H9 (cell line): ENCODE measurements around the gene PGM2. TPM values are rescaled to one million over a fixed set of nuclear protein-coding genes. Genes with fewer than 3 reads are reported as not detected.

ENCODE experiments used
- DNase-seq: peaks from one replicate; pipeline ENCODE4 v3.0.0-alpha.2; 2017
- H2AFZ ChIP-seq: one replicate; pipeline ENCODE4 v1.6.1; 2013; ENCODE audit warnings: mild to moderate bottlenecking, low read length, control low read depth, moderate library complexity
- H2AK5ac ChIP-seq: 2 replicates; pipeline ENCODE4 v1.6.1; 2013; ENCODE audit warnings: low read length, control low read depth, mixed read lengths; ENCODE audit not compliant: insufficient read length
- H2BK120ac ChIP-seq: one replicate; pipeline ENCODE4 v1.6.1; 2013; ENCODE audit warnings: low read depth, mild to moderate bottlenecking, low read length, control low read depth, inconsistent platforms; ENCODE audit not compliant: poor library complexity, severe bottlenecking
- H2BK12ac ChIP-seq: 2 replicates; pipeline ENCODE4 v1.6.1; 2013; ENCODE audit warnings: low read length, control low read depth, mixed read lengths, low read depth; ENCODE audit not compliant: insufficient read length
- H2BK15ac ChIP-seq: 2 replicates; pipeline ENCODE4 v1.6.1; 2013; ENCODE audit warnings: low read depth, low read length, control low read depth
- H2BK20ac ChIP-seq: one replicate; pipeline ENCODE4 v1.6.1; 2013; ENCODE audit warnings: low read depth, mild to moderate bottlenecking, low read length, control low read depth, inconsistent platforms; ENCODE audit not compliant: poor library complexity, severe bottlenecking
- H2BK5ac ChIP-seq: 2 replicates; pipeline ENCODE4 v1.6.1; 2013; ENCODE audit warnings: low read length, control low read depth, mixed read lengths; ENCODE audit not compliant: insufficient read length
- H3K14ac ChIP-seq: 2 replicates; pipeline ENCODE4 v1.6.1; 2013; ENCODE audit warnings: low read length, control low read depth; ENCODE audit not compliant: insufficient read depth
- H3K18ac ChIP-seq: 2 replicates; pipeline ENCODE4 v1.6.1; 2013; ENCODE audit warnings: low read depth, mild to moderate bottlenecking, mixed read lengths, low read length, control low read depth; ENCODE audit not compliant: insufficient read length
- H3K23ac ChIP-seq: 2 replicates; pipeline ENCODE4 v1.6.1; 2013; ENCODE audit warnings: low read length, control low read depth, mixed read lengths, low read depth; ENCODE audit not compliant: insufficient read length
- H3K23me2 ChIP-seq: 2 replicates; pipeline ENCODE4 v1.6.1; 2013; ENCODE audit warnings: low read depth, mild to moderate bottlenecking, mixed read lengths, low read length, control low read depth; ENCODE audit not compliant: insufficient read length, poor library complexity, severe bottlenecking
- H3K27ac ChIP-seq: 2 replicates; pipeline ENCODE4 v1.5.1; 2013; ENCODE audit warnings: low read length, control low read depth, mixed read lengths, low read depth; ENCODE audit not compliant: insufficient read length
- H3K27me3 ChIP-seq: 2 replicates; pipeline ENCODE4 v1.6.1; 2013; ENCODE audit warnings: low read length, control low read depth, inconsistent platforms; ENCODE audit not compliant: insufficient read depth
- H3K4ac ChIP-seq: 2 replicates; pipeline ENCODE4 v1.6.1; 2013; ENCODE audit warnings: low read depth, mild to moderate bottlenecking, control low read depth, inconsistent platforms, low read length, moderate library complexity
- H3K4me1 ChIP-seq: 2 replicates; pipeline ENCODE4 v1.6.1; 2013; ENCODE audit warnings: low read length, control low read depth, inconsistent platforms; ENCODE audit not compliant: insufficient read depth
- H3K4me2 ChIP-seq: 2 replicates; pipeline ENCODE4 v1.6.1; 2013; ENCODE audit warnings: low read length, control low read depth, mixed read lengths; ENCODE audit not compliant: insufficient read length, insufficient read depth
- H3K56ac ChIP-seq: 2 replicates; pipeline ENCODE4 v1.6.1; 2013; ENCODE audit warnings: low read depth, mild to moderate bottlenecking, mixed read lengths, low read length, control low read depth; ENCODE audit not compliant: insufficient read length
- H3K79me1 ChIP-seq: 2 replicates; pipeline ENCODE4 v1.6.1; 2013; ENCODE audit warnings: low read depth, mild to moderate bottlenecking, moderate library complexity, low read length, control low read depth, inconsistent platforms; ENCODE audit not compliant: insufficient read depth, poor library complexity, severe bottlenecking
- H3K79me2 ChIP-seq: 2 replicates; pipeline ENCODE4 v1.6.1; 2013; ENCODE audit warnings: low read length, control low read depth, inconsistent platforms; ENCODE audit not compliant: insufficient read depth
- H3K9ac ChIP-seq: 2 replicates; pipeline ENCODE4 v1.6.1; 2013; ENCODE audit warnings: low read length, control low read depth, mixed read lengths; ENCODE audit not compliant: insufficient read length; ENCODE audit errors: extremely low read depth
- H3K9me3 ChIP-seq: one replicate; pipeline ENCODE4 v1.6.1; 2013; ENCODE audit warnings: low read depth, low read length, inconsistent platforms; ENCODE audit not compliant: control insufficient read depth
- H3T11ph ChIP-seq: one replicate; pipeline ENCODE4 v1.6.1; 2013; ENCODE audit warnings: mild to moderate bottlenecking, low read length, control low read depth, inconsistent platforms
- H4K20me1 ChIP-seq: one replicate; pipeline ENCODE4 v1.6.1; 2013; ENCODE audit not compliant: control insufficient read depth, insufficient read length, insufficient read depth
- H4K5ac ChIP-seq: 2 replicates; pipeline ENCODE4 v1.6.1; 2013; ENCODE audit warnings: low read depth, mild to moderate bottlenecking, mixed read lengths, low read length, control low read depth; ENCODE audit not compliant: insufficient read length
- H4K8ac ChIP-seq: replicated peaks from 2 replicates; pipeline ENCODE4 v1.6.1; 2013; ENCODE audit warnings: low read length, control low read depth, mixed read lengths, low read depth; ENCODE audit not compliant: insufficient read length
- H4K91ac ChIP-seq: 2 replicates; pipeline ENCODE4 v1.6.1; 2013; ENCODE audit warnings: low read depth, mild to moderate bottlenecking, moderate library complexity, mixed read lengths, low read length, control low read depth; ENCODE audit not compliant: insufficient read length
- H3K27ac Mint-ChIP-seq, 3 experiments: 2 replicates in 2 of 3; 3 replicates in 1 of 3; pipeline ENCODE4 v1.8.0; 2020 to 2021; ENCODE audit warnings: mixed read lengths in 3 of 3, mild to moderate bottlenecking in 1 of 3, moderate library complexity in 1 of 3
- H3K27me3 Mint-ChIP-seq: 2 replicates; pipeline ENCODE4 v1.8.0; 2021; ENCODE audit warnings: low read depth, mild to moderate bottlenecking, moderate library complexity, mixed read lengths
- H3K36me3 Mint-ChIP-seq, 3 experiments: 2 replicates in 2 of 3; 3 replicates in 1 of 3; pipeline ENCODE4 v1.8.0; 2020 to 2021; ENCODE audit warnings: low read depth in 3 of 3, mixed read lengths in 3 of 3; ENCODE audit not compliant: insufficient read depth in 1 of 3
- H3K4me1 Mint-ChIP-seq, 2 experiments: 2 replicates each; pipeline ENCODE4 v1.8.0; 2020; ENCODE audit warnings: mixed read lengths in 2 of 2
- H3K4me3 Mint-ChIP-seq, 2 experiments: 2 replicates in 1 of 2; 3 replicates in 1 of 2; pipeline ENCODE4 v1.8.0; 2020 to 2021; ENCODE audit warnings: mild to moderate bottlenecking in 2 of 2, mixed read lengths in 2 of 2, moderate library complexity in 1 of 2
- H3K9me3 Mint-ChIP-seq, 2 experiments: 2 replicates in 1 of 2; 3 replicates in 1 of 2; pipeline ENCODE4 v1.8.0; 2020; ENCODE audit warnings: mild to moderate bottlenecking in 2 of 2, mixed read lengths in 2 of 2, moderate library complexity in 1 of 2
- WGBS: extraction: QIAGEN DNeasy Blood & Tissue Kit; methylation state at CpG from one replicate; pipeline ENCODE4 v1.1.7; 2013; ENCODE audit warnings: missing lambda C conversion rate, low lambda C conversion rate, mixed read lengths; ENCODE audit not compliant: insufficient read length; ENCODE audit errors: extremely low coverage; 5-methylcytosine and 5-hydroxymethylcytosine counted together
- total RNA-seq: library from RNA; stranded (reverse); gene quantifications from 2 replicates; pipeline ENCODE4 v1.2.1, GENCODE V29; 2021
- TF ChIP-seq, protein P1 (sequence below): fragments of 200-600 bp; sonication (generic); conservative IDR thresholded peaks from 3 replicates; pipeline ENCODE4 v1.8.0; 2021; ENCODE audit warnings: antibody characterized with exemption, mild to moderate bottlenecking

Gene PGM2
- total RNA-seq, 1 experiment from 2014 or later, result 26.6 TPM

GRCh38 chr4:37852376-37852775 lies 25.9 kb downstream of the PGM2 start:
- Histone ChIP-seq H3K4ac (no peak overlapping the region), H3K79me2 (no peaks in the 10 kb centered on the region), H3K9me3 (no peaks in the 10 kb centered on the region), H3K27me3 (no peaks in the 10 kb centered on the region), H2BK5ac (no peak overlapping the region), H3K4me2 (no peak overlapping the region), H2BK120ac (no peak overlapping the region), H4K8ac (no peak overlapping the region), H2BK15ac (no peak overlapping the region), H3K9ac (no peak overlapping the region), H4K5ac (no peak overlapping the region), H3K56ac (no peak overlapping the region), H2BK20ac (no peak overlapping the region), H3K79me1 (no peaks in the 10 kb centered on the region), H4K91ac (no peak overlapping the region), H3K14ac (no peak overlapping the region), H3K23ac (no peak overlapping the region), H3T11ph (no peak overlapping the region), H3K4me1 (no peaks in the 10 kb centered on the region), H3K27ac (no peak overlapping the region), H3K23me2 (no peaks in the 10 kb centered on the region), H4K20me1 (no peaks in the 10 kb centered on the region), H2BK12ac (no peak overlapping the region), H2AK5ac (no peak overlapping the region), H3K18ac (no peak overlapping the region), H2AFZ (no peak overlapping the region)
- DNase-seq, result no peak
- no CpG with 5 or more reads among the region's 2 CpGs for WGBS
- Mint-ChIP-seq H3K27ac (peak overlapping the region in 1 of 3 experiments; percentile 37; a peak in 1 of 7 replicates), H3K4me3 (no peak overlapping the region), H3K27me3 (no peaks in the 10 kb centered on the region), H3K9me3 (no peaks in the 10 kb centered on the region), H3K4me1 (no peaks in the 10 kb centered on the region), H3K36me3 (peaks cover 5 to 39% (median 38%) of the 10 kb centered on the region in 3 experiments; a peak in 6 of 7 replicates)
- TF ChIP-seq, protein P1, sequence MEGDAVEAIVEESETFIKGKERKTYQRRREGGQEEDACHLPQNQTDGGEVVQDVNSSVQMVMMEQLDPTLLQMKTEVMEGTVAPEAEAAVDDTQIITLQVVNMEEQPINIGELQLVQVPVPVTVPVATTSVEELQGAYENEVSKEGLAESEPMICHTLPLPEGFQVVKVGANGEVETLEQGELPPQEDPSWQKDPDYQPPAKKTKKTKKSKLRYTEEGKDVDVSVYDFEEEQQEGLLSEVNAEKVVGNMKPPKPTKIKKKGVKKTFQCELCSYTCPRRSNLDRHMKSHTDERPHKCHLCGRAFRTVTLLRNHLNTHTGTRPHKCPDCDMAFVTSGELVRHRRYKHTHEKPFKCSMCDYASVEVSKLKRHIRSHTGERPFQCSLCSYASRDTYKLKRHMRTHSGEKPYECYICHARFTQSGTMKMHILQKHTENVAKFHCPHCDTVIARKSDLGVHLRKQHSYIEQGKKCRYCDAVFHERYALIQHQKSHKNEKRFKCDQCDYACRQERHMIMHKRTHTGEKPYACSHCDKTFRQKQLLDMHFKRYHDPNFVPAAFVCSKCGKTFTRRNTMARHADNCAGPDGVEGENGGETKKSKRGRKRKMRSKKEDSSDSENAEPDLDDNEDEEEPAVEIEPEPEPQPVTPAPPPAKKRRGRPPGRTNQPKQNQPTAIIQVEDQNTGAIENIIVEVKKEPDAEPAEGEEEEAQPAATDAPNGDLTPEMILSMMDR, result no peak
